ENCODE data around the gene VPS13D. TPM values are rescaled to one million over a fixed set of nuclear protein-coding genes. Genes with fewer than 3 reads are reported as not detected.
"Not testable (repeated sequence)": the region's sequence is repeated elsewhere in the genome, so short reads cannot be mapped to it uniquely, and the experiment has no call there.

The VPS13D gene
- total RNA-seq, 1 experiment from 2014 or later, result 36.5 TPM

- no peak for TF ChIP-seq CTCF (IDR thresholded peaks at IDR 0.05; ENCODE audit: unreplicated experiment)
- ChIA-PET POLR2A (no interaction called here), CTCF (no interaction called here)
- no peak overlapping the region for H3K4me3 Mint-ChIP-seq (ENCODE audit: unreplicated experiment)
- DNase-seq (ENCODE audit: unreplicated experiment), result no peak
- intact Hi-C loops (cut with micrococcal nuclease), result no loop called here
- no peak overlapping the region for H3K27ac Mint-ChIP-seq (ENCODE audit: low read depth, unreplicated experiment)
- H3K27me3 Mint-ChIP-seq (ENCODE audit: insufficient read depth, unreplicated experiment), result peaks cover 24% of the 10 kb centered on the region
- H3K9me3 Mint-ChIP-seq (ENCODE audit: unreplicated experiment), result no peaks in the 10 kb centered on the region
- no peaks in the 10 kb centered on the region for H3K4me1 Mint-ChIP-seq (ENCODE audit: insufficient read depth, unreplicated experiment)
- peaks cover 6% of the 10 kb centered on the region for H3K36me3 Mint-ChIP-seq (ENCODE audit: insufficient read depth, unreplicated experiment)
- no TSS peak for BruUV-seq (replicated peaks)
Measured at GRCh38 chr1:12536023-12536639, 306.3 kb downstream of the VPS13D start.

GRCh38 chr1:12537294-12537693 is 307.5 kb downstream of the VPS13D start:
- CTCF ChIA-PET, result interaction anchor here (0.9 kb wide), 1 partner anchor 103 kb away, joined by 3 read pairs; no protein-coding TSS in a partner anchor
- no peak overlapping the region for H3K4me3 Mint-ChIP-seq (ENCODE audit: unreplicated experiment)
- TF ChIP-seq CTCF (IDR thresholded peaks at IDR 0.05; ENCODE audit: unreplicated experiment), result no peak
- H3K36me3 Mint-ChIP-seq (ENCODE audit: insufficient read depth, unreplicated experiment), result peaks cover 6% of the 10 kb centered on the region
- no peak for DNase-seq (ENCODE audit: unreplicated experiment)
- BruUV-seq (replicated peaks), result no TSS peak
- H3K27ac Mint-ChIP-seq (ENCODE audit: low read depth, unreplicated experiment), result no peak overlapping the region
- intact Hi-C loops (cut with micrococcal nuclease), result no loop called here
- peaks cover 33% of the 10 kb centered on the region for H3K27me3 Mint-ChIP-seq (ENCODE audit: insufficient read depth, unreplicated experiment)
- no peaks in the 10 kb centered on the region for H3K4me1 Mint-ChIP-seq (ENCODE audit: insufficient read depth, unreplicated experiment)
- POLR2A ChIA-PET, result interaction anchor here (1.2 kb wide), 1 partner anchor 12 kb away, joined by 6 read pairs; no protein-coding TSS in a partner anchor
- H3K9me3 Mint-ChIP-seq (ENCODE audit: unreplicated experiment), result no peaks in the 10 kb centered on the region

- Mint-ChIP-seq H3K27ac (ENCODE audit: low read depth, unreplicated experiment) (no peak overlapping the region), H3K36me3 (ENCODE audit: insufficient read depth, unreplicated experiment) (peaks cover 6% of the 10 kb centered on the region), H3K4me1 (ENCODE audit: insufficient read depth, unreplicated experiment) (no peaks in the 10 kb centered on the region), H3K27me3 (ENCODE audit: insufficient read depth, unreplicated experiment) (peaks cover 40% of the 10 kb centered on the region), H3K9me3 (ENCODE audit: unreplicated experiment) (no peaks in the 10 kb centered on the region), H3K4me3 (ENCODE audit: unreplicated experiment) (no peak overlapping the region)
- ChIA-PET POLR2A (interaction anchor here (1.2 kb wide), 1 partner anchor 12 kb away, joined by 6 read pairs; no protein-coding TSS in a partner anchor), CTCF (interaction anchor here (0.9 kb wide), 1 partner anchor 102 kb away, joined by 3 read pairs; no protein-coding TSS in a partner anchor)
- intact Hi-C loops (cut with micrococcal nuclease), result no loop called here
- BruUV-seq (replicated peaks), result no TSS peak
- no peak for TF ChIP-seq CTCF (IDR thresholded peaks at IDR 0.05; ENCODE audit: unreplicated experiment)
- DNase-seq (ENCODE audit: unreplicated experiment), result no peak
Measured at GRCh38 chr1:12537906-12538461, 308.2 kb downstream of the VPS13D start.

- H3K27me3 Mint-ChIP-seq (ENCODE audit: insufficient read depth, unreplicated experiment), result peaks cover 46% of the 10 kb centered on the region
- H3K27ac Mint-ChIP-seq (ENCODE audit: low read depth, unreplicated experiment); H3K4me3 Mint-ChIP-seq (ENCODE audit: unreplicated experiment); DNase-seq (ENCODE audit: unreplicated experiment); POLR2A ChIA-PET; intact Hi-C loops (cut with micrococcal nuclease); H3K9me3 Mint-ChIP-seq (ENCODE audit: unreplicated experiment); H3K36me3 Mint-ChIP-seq (ENCODE audit: insufficient read depth, unreplicated experiment); H3K4me1 Mint-ChIP-seq (ENCODE audit: insufficient read depth, unreplicated experiment); BruUV-seq (replicated peaks); CTCF ChIA-PET: not testable (repeated sequence)
Measured at GRCh38 chr1:12538536-12538935, 308.7 kb downstream of the VPS13D start.

Measured in MCF 10A (cell line).